ENCODE measurements around the gene SPEN.

The SPEN gene

DNA sequence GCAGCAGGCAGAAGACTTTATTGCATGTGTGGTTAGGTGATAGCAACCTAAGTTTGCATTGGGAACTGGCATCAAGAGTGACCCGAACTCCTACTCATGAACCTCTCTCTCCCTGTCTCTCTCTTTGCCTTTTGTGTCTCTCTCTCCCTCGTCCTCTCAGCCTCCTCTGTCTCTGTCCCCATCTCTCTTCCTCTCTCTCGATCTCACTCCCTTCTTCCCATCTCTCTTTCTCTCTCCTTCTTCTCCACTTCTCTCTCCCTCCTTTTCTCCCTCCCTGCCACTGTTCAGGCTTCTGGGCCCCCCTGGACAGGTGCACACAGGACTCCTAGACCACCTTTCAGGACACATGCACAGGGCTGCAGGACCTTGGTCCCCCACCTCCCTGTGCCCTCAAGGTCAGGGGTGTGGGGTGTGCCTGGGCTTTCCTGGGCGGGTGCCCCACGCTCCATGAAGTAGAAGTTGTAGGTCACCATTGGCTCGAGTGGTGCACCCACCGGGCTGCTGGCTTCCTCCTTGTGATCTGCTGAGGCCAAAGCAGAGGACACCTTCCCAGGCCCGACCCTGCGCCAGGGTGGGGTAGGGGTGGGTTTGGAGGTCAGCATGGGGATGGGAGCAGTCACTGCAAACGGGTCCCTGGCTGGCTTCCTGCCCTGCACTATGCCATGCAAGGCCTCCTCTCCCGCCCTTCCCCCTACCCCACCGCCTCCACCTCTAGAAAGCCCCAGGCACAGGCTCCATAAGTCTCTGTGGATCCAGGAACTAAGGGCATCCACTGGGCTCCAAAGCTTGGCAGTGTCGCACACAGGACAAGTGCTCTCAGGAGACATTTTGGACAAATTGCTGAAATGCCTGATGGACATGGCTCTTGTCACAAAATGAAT lies 141.6 kb downstream of the SPEN start:
- H3K27ac ChIP-seq, result no peak overlapping the region
- TF ChIP-seq, protein P1, sequence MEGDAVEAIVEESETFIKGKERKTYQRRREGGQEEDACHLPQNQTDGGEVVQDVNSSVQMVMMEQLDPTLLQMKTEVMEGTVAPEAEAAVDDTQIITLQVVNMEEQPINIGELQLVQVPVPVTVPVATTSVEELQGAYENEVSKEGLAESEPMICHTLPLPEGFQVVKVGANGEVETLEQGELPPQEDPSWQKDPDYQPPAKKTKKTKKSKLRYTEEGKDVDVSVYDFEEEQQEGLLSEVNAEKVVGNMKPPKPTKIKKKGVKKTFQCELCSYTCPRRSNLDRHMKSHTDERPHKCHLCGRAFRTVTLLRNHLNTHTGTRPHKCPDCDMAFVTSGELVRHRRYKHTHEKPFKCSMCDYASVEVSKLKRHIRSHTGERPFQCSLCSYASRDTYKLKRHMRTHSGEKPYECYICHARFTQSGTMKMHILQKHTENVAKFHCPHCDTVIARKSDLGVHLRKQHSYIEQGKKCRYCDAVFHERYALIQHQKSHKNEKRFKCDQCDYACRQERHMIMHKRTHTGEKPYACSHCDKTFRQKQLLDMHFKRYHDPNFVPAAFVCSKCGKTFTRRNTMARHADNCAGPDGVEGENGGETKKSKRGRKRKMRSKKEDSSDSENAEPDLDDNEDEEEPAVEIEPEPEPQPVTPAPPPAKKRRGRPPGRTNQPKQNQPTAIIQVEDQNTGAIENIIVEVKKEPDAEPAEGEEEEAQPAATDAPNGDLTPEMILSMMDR (IDR thresholded peaks at IDR 0.05), result no peak
- TF ChIP-seq ZFX (IDR thresholded peaks at IDR 0.05; ENCODE audit: borderline replicate concordance), result no peak

DNA sequence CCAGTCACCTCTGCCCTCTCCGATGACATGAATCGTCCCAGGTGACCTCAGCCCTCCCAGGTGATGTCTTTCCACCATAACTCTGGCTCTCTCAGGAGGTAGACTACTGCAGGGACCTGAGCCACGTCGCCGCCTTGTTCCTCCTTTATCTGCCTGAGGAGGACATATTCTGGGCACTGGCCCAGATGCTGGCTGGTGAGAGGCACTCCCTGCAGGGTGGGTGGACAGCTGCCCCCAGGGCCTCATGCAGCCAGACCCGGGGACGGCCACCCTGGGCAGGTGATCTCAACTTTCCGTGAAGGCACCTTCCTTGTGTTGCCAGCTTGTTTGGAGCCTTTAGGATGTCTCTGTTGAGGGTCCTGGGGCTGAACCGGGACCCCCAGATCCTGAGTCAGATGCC lies 142.3 kb downstream of the SPEN start:
- H3K27ac ChIP-seq, result no peak overlapping the region
- TF ChIP-seq, protein P1 (IDR thresholded peaks at IDR 0.05), result no peak
- TF ChIP-seq ZFX (IDR thresholded peaks at IDR 0.05; ENCODE audit: borderline replicate concordance), result no peak

All from 22Rv1 (cell line).